Right forelimb (tissue), 1 donor: ENCODE results near the gene GPR4.
"Not testable (repeated sequence)": the region's sequence is repeated elsewhere in the genome, so short reads cannot be mapped to it uniquely, and the experiment has no call there.

ENCODE experiments used
- DNase-seq: peaks from one replicate; pipeline ENCODE4 v3.0.0-alpha.2; 2018

Gene GPR4

DNA sequence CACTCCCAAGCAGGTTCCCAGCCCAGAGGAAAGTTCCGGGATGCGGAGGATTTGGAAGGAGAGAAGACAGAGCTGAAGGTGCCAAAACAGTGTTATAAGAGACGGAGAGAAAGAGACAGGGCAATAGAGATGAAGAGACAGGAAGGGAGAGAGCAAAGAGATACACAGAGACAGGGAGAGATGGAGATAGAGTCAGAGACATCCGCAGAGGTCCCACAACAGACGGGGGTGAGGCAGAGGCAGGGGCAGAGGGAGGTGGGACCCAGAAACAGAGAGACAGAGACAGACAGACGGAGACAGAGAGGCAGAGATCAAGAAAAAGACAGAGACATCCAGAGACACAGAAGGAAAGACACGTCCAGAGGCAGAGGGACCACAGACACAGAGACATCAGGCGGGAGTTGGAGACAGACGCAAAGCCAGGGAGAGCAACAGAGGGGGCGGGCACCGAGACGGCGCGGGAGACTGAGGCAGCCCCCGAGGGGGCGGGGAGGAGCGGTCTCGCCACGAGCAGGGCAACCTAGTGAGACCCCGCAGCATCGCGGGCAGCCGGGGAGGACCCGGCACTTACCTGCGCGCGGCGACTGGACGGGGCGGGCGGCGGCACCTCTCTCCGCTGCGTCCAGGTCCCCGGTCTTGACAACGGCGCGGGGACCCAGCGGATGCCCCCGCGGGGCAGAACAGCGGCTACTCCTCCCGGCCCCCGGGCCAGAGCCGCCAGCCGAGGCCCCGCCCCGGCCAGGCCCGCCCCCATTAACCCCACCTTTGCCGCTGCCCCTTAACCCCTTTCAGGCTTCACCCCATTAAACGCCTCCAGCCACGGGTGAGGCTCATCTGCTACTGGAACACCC lies at the start of gene GPR4:
TSS of gene GPR4 (minus strand) at position 689 of the 851 bp plus-strand sequence. CDS start 10,346 bp downstream, outside the sequence.
- no peak for DNase-seq

DNA sequence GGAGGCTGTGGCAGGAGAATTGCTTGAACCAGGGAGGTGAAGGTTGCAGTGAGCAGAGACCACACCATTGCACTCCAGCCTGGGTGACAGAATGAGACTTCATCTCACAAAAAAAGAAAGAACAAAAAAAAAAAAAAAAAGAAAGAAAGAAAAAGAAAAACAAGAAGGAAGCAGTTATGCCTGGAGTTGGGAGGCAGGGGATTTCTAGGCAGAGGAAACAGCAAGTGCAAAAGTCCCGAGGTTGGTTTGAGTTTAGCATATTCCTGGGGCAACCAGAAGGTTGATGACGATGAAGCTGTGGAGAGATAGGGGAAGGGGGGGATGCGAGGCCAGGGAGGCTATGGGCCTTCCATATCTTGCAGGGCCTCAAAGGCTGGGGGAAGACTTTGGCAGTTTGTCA lies 48.7 kb upstream of the GPR4 start:
- DNase-seq, result no peak

DNA sequence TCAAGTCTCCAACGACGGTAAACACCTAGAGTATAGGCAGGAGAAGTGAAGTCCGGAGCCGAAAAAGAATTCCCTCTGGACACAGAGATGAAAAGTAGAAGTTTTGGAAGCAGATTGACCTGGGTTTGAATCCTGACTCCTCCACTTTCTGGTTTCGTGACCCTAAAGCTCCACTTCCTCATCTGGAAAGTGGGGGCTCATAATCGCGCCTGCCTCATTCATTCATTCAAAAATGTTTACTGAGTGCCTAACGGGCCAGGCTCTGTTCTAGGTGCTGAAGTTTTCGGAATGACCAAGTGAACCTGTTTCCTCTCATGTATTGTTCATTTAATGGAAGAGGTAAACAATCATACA lies 44.3 kb upstream of the GPR4 start:
- no peak for DNase-seq

DNA sequence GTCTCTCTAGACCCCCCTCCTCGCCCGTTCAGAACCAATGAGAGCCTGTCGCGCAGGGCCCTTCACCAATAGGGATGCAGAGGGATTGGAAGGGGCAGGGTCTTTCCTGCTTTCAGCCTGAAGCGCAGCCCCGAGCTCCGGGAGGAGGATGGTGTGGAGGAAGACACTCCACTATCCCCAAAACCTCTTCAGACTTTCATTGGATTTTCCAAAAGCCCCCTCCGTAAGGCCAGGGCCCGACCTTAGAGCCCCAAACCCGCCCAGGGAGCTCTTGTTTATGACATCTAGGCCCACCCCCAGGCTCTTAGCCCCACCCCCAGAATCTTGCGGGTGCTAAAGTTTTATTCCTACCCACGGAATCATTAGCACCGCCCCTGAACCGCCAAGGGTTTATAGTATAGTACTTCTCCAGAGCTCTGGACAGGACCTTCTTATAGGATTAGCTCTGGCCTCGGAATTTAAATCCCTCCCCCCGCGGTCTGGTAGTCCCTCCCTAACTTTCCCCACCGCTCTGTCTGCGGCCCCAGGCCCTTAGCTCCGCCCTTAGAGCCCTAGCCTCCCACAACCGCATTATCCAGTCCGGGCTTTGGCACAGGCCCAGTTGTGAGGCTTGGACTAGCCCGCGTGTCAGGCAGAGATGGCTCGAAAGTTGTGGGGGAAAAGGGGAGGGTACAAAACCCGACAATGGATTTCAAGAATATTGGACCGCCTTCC lies 43.8 kb upstream of the GPR4 start:
- DNase-seq, result peak; percentile 85

DNA sequence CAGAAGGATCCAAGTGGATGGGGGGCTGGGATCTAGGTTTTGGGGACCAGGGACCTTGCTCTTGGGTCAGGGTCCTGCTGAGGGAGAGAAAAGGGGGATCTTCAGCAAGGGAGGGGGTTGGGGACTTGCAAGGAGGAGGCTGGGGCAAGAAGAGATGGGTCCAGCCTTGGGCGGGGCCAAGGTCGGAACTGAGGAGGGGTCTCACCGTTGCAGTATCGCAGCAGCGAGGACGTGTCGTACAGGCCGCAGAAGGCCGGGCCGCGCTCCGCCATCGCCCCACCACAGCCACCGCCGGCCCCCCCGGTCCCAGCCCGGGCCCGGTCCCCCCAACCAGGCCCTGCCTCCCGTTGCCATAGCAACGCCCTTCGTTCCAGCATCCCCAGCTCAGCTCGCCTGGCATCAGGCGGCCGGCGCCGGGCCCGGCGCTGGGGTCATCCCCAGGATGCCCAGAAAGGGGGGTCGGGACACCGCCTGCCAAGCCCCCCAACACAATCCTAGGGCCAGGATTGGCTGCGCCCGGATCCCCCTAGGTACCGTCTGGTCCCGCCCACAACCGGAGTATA lies 43.1 kb upstream of the GPR4 start:
- DNase-seq, result no peak

DNA sequence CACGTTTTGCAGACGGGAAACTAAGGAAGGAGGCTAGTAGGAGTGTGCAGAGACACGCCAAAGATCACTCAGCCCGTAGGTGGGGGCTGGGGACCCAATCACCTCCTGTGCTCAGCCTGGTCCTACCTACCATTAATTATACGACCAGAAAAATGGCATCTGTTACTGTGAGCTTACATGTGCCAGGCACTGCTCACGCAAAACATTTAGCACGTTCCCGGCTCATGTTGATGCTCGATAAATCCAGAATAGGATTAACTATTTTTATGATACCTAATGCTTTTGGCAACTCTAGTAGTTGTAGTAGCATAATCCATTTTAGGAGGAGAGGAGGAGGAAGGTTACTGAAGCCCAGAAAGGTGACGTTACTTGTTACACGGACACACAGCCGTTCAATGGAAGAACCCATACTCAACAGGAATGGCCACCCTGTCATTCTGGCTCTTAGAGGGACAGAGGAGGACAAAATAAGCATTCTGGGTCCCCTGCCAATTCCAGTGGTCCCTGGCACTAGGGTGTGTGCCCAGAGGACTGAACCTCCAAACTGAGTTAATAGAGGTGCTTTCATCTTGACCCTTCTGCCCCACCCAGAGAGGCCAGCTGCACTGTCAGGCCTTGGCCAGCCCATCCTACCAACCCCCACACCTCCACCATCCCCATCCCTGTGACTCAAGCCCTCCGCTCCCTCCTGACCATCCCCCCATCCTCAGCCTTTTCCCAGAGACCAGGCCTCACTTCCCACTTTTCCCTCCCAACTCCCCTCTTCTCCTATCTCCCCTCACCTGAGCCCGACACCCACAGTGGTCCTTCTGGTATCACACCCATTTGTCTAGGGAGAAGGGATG lies 42.1 kb upstream of the GPR4 start:
- DNase-seq, result no peak

DNA sequence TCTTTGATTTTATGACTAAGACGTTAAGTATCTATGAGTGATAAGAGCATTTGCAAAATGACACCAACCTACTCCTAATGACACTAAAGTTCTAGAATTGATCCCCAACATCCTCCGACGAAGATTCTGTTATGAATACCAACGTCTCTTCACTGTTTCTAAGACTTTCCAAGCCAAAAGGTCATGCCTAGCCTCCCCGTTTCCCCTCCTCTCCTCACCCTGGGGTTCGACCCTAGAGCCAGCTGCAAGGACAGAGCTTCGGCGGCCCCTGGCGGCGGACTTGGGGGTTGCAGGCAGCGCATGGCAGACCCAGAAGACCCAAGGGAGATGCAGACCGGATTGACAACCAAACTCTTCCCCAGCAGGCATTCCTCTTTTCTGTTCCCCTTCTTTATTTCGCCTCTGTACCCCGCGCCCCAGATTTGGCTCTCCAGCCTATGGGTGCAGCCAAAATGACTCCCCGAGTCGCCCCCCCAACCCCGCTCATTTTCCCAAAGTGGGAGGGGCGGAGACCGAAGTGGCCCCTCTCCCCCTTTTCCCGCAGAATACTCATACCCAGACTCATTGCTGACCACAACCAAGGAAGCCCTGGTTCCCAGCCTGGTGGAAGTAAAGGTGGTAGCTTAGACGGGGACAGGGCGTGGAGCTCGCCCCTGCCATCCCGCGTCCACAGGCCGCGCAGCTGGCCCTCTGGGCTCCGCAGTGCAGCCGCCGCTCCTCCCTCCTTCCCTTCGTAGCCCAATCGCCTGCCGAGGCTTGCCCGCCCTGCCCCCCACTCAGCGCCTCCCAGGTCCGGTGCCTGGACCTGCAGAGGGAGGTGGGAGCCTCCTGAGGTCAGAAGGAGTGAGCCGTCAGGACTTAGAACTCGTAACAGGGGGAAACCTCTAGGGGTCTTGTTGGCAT lies 41.3 kb upstream of the GPR4 start:
- DNase-seq, result peak; percentile 94

DNA sequence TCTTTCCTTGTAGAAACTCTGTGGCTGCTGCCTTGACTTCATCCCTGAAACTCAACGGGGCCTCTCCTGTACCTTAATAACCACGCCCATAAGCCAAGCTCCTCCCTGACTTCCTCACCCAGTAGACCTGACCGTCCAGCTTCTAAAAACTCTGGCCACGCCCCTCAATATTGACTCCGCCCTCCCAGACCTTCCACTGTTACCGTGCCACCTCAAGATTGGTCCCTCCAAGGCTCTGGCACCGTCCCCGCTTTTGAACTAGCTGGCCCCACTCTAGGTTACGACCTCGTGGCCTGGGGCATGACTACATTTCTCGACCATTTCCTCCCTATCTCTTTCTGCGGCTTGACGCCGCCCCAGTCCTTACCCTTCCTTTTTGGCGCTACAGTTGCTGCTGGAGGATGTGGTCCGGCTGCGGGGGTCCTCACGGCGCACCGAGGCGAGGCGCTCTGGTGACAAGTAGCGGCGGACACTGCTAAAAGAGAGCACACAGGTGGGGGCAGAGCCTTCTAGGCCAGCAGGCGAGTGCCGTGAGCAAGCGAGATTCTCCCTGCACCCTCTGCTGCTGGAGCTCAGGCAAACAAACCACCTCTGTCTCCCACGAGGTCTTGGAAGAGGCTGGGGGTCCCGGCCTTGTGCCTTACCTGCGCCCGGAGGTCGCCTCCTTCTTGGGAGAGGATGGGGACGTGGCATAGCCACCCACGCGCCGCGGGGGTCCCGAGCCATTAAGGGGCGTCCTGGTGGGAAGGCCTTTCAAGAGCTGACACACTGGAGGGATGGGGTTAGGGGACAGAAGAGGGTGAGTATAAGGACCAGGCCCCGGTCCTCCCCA lies 39.5 kb upstream of the GPR4 start:
- peak; percentile 65 for DNase-seq

DNA sequence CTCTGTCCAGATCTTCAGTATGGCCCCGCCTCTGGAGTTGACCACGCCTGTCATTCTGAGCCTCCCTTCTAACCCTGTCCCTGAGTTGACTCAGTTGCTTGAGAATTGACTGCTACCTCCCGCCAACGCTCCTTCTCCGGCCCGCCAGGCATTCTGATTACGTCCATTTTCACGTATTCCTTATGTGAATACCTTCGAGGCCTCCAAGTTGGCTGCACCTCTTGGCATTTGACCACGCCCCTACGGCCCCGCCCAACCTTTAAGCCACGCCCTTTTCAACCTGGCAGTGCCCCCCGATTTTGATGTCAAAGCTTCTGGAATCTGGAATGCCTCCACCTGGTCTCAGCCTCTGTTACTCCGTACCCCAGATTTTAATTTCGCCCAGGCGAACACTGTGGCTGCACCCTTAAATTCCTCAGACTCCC lies 38.8 kb upstream of the GPR4 start:
- no peak for DNase-seq

DNA sequence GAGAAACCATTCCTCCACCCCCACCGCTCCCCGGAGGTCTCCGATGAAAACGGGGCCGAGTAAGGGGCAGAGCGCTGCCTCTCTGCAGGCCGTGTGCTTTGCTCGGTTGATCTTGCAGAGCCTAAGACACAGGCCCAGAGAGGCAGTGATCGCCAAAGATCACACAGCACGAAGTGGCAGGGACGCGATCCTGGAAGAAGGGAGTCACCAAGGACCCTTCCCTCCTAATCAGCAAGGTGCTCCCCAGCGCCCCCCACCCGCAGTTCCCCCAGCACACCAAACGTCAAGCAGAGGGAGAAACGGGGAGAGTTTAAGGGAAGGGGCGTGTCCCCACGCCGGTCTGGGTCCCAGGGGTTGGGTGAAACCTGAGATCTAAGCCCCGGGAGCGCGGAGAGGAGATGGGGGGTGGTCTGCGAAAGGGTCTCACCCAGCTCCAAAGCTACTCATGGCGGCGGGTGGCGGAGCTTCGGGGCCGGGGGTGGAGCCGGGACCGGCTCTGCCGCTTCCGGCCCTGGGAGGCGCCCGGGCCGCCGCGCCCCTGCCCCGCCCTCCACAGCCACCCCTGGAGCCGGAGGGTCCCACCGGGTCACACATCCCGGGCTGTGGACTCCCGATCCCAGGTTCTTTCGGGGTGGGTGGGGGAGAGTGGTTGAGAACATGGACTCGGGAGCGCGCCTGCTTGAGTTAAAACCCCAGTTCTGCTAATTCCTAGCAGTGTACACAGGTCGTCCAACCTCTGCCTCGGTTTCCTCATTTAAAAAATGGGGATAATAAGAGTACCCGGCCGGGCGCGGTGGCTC lies 37.1 kb upstream of the GPR4 start, which contains the start of gene EML2:
TSS of gene EML2 (minus strand) at position 468 of the 800 bp plus-strand sequence. CDS start at position 447, 21 bp downstream.
- peak; percentile 64 for DNase-seq

DNA sequence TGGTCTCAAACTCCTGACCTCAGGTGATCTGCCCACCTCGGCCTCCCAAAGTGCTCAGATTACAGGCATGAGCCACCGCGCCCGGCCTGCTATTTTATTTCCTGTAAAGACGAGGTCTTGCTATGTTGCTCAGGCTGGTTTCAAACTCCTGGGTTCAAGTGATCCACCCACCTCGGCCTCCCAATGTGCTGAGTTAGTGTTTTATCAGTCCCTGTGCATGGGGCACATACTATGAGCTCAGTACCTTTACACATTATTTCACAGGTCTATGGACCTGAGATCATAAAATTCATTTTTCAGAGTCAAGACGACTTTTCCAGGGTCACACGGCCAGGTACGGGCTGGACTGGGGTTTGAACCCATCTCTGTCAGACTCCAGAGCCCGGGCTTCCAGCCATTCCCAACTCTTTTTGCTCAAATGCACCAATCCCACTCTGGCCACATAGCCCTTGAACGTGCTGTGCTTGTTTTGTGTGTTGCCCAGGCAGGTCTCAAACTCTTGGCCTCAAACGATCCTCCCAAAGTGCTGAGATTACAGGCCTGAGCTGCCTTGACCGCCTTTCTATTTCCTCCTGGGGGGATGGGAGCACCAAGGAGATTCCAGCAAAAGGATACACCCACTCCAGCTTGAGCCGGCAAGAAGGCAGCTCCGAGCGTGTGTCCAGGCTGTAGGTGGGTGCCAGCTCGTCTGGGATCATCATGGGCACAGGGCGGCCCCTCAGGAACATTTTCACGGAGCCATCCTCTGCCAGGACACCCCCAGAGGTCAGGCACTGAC lies 36.1 kb upstream of the GPR4 start:
- DNase-seq, result no peak

DNA sequence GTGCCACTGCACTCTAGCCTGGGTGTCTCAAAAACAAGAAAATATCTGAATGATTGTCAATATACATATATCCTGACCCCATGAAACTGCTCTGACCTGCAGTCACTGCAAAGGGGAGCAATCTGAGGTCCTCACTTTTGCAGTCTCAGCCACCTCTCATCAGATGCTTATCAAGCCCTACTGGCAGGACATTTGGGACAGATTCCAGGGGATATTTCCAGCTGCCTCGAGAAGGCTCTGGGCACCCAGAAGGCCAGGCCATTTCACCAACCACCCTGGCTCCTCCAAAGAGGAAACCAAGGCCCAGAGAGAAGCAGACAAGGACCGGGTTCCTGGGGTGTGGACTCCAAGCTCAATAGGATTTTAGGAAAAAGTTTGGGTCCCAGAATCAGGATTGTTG lies 34.9 kb upstream of the GPR4 start:
- no peak for DNase-seq

DNA sequence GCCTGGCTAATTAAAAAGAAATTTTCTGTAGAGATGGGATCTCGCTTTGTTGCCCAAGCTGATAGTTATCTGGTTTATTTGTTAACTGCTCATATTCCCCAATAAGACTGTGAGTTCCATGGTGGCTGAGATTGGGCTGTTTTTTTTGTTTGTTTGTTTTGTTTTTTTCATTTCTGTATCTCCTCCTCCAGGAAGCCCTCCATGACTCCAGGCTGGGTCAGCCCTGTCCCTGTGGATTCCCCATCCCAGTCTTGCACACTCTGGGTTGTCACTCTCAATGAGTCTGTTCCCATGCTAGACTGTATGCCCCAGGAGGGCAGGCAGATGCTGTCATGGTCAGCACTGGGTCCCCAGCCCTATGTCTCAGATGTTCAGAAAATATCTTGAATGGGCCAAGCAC lies 34.3 kb upstream of the GPR4 start:
- DNase-seq, result no peak

DNA sequence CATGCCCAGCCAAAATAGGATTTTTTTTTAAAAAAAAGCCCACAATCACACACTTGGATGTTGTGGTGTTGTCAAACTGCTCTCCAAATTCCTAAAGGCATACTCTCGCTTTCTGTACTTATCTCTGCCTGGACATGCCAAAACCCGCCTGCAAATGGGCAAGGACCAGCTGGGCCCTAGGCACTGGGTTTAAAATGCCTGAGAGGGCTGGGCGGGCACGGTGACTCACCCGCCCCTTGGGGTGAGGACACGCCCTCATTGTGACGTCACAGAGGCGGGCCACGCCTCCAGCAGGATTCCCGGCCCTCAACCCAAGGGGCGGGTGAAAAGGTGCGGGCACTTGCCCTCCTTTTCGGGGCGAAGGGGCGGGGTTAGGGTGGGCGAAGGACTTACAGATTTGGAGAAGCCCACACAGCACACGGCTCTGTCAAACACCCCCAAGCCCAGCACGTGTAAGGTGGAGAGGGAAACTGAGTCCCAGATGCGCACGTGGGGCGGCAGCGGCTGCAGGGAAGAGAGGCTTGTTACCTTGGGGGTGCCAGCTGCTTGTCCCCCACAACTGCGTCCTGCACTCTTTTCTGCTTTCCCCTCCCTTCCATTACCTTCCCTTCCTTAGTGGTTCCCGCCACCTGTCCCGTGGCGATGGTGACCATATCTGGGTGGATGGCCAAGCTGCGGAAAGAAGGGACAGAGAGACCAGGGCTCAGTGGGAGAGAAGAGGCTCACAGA lies 30.6 kb upstream of the GPR4 start:
- DNase-seq, result peak; percentile 76

DNA sequence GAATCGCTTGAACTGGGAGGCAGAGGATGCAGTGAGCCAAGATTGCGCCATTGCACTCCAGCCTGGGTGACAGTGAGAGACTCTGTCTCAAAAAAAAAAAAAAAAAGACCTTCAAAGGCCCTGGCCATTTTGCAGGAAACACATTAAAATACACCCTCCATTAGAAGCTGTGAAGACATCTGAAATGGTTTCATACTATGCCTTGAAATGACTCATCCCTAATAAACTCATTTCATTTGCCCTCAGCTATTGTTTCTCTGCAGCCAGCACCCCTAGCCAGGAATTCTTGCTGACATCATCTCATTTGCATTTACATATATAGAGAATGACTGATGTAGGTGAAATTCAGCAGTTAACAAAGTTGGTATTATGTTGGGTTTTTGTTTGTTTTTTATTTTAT lies 28.5 kb upstream of the GPR4 start:
- DNase-seq, result no peak

DNA sequence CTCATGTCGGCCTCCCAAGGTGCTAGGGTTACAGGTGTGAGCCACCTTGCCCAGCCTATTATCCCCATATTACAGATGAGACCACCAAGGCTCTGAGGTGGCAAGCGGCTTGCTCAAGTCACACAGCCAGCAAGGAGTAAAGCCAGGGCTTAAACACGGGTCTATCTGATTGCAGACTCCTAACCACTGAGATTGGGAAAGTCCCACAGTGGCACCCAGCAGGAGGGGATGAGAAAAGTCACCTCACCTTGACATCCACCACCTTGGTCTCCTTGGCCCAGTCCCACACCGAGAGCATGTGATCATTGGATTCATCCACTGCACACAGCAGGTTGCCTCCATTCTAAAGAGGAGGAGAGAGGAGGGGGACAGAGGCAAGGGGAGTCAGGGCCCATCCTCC lies 27.7 kb upstream of the GPR4 start:
- DNase-seq, result no peak

DNA sequence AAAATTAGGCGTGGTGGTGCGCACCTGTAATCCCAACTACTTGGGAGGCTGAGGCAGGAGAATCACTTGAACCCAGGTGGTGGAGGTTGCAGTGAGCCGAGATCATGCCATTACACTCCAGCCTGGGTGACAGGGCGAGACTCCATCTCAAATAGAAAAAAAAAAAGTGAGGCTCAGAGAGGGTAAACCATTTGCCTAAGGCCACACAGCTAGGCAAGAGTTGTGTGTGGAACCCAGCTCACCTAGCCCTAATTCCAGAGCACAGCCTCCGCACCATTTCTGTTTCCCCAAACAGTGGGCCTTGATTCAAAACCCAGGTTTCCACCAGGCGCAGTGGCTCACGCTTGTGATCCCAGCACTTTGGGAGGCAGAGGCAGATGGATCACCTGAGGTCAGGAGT lies 26.2 kb upstream of the GPR4 start:
- not testable (repeated sequence) for DNase-seq

DNA sequence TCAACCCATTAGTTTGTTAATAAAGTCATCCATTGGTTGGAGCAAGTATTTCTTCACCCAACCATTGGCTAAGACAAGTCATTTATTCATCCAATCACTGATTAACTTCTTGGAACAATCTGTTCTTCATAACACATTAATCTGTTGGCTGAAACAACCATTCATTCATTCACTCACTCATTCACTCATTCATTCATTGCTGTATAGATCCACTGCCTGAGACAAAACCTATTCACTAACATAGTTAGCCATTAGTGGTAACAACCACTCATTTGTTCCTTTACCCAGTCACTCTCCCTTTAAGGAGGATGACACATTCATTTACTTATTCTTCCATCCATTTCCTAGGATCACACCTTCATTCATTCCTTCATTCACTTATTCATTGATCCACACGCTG lies 22.0 kb upstream of the GPR4 start:
- no peak for DNase-seq
